Activated CD4-positive, alpha-beta T cell treated with anti-CD3 and anti-CD28 coated beads, Interleukin-2, amount 10 ng/mL, durations not matched to agents 7 days and 5 days (primary cell): Measurements from ENCODE around the gene LDLRAD3. TPM values are rescaled to one million over a fixed set of nuclear protein-coding genes. Genes with fewer than 3 reads are reported as not detected.

Source experiments
- CTCF ChIA-PET: fragments of 350-600 bp; sonication (Branson Sonifier 250); formaldehyde crosslinking; loops from one replicate; lab custom pipeline; 2021; ENCODE audit warnings: antibody characterized with exemption; lab: Charles Lee
- POLR2A ChIA-PET: fragments of 350-600 bp; sonication (Branson Sonifier 250); formaldehyde crosslinking; loops from one replicate; lab custom pipeline; 2021; ENCODE audit warnings: antibody characterized with exemption; lab: Charles Lee
- DNase-seq: peaks from one replicate; pipeline ENCODE4 v3.0.0-alpha.2; 2020
- H3K27ac Mint-ChIP-seq: one replicate; pipeline ENCODE4 v1.8.0; 2021; ENCODE audit warnings: mild to moderate bottlenecking, moderate library complexity, mixed read lengths
- H3K27me3 Mint-ChIP-seq: one replicate; pipeline ENCODE4 v1.8.0; 2021; ENCODE audit warnings: mixed read lengths
- H3K36me3 Mint-ChIP-seq: one replicate; pipeline ENCODE4 v1.8.0; 2021; ENCODE audit warnings: low read depth, mixed read lengths
- H3K4me1 Mint-ChIP-seq: one replicate; pipeline ENCODE4 v1.8.0; 2021; ENCODE audit warnings: mixed read lengths
- H3K4me3 Mint-ChIP-seq: one replicate; pipeline ENCODE4 v1.8.0; 2021; ENCODE audit warnings: mild to moderate bottlenecking, moderate library complexity, mixed read lengths
- H3K9me3 Mint-ChIP-seq: one replicate; pipeline ENCODE4 v1.8.0; 2021; ENCODE audit warnings: mixed read lengths
- total RNA-seq, 2 experiments: library from RNA; stranded (reverse); gene quantifications; one replicate each; pipeline ENCODE4 v1.2.3, GENCODE V29; 2021

Gene LDLRAD3
- total RNA-seq, 2 experiments from 2014 or later = 0.07 TPM; not detected in 1

DNA sequence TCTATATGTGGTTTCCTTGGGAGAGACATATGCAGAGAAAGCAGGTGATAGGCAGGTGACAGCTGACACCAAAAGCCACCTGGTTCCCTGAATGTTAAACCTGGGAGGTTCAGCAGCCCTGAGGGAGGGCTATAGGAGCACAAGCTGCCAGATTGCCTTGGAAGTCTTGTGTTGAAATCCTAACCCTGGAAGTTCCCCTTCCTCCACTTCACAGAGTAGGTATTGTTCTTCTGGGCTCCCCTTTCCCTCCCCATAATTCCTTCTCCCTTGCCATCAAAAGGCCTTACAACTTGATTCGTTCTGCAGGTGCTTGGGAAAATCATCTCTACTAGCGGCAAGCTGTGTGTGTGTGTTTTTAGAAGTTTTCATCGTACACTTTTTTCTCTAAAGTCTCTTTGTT is 5.4 kb downstream of the LDLRAD3 start:
- ChIA-PET POLR2A (no interaction called here), CTCF (no interaction called here)
- Mint-ChIP-seq H3K27me3 (peaks cover 30% of the 10 kb centered on the region), H3K9me3 (no peaks in the 10 kb centered on the region), H3K27ac (no peak overlapping the region), H3K4me3 (no peak overlapping the region), H3K36me3 (no peaks in the 10 kb centered on the region), H3K4me1 (no peaks in the 10 kb centered on the region)
- DNase-seq = no peak

DNA sequence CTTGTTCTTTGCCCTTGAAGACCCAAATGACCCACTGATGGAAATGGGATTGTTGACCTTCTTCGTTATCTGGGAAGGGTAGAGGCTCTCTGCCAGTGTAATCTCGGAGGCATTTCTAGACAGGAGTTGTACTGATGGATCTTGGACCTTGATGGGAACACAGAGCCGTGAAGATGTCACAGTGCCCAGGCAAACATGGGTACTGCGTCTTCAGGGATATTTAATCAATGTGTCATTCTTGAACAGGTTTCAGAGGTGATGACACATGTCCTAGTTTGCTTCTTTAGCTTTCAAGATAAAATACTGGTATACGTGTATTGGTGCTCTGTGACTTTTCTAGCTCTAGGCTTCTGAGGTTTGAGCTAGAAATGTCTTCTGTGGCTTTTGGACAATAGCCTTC is 6.2 kb downstream of the LDLRAD3 start:
- no peaks in the 10 kb centered on the region for H3K9me3 Mint-ChIP-seq
- H3K36me3 Mint-ChIP-seq = no peaks in the 10 kb centered on the region
- ChIA-PET POLR2A (no interaction called here), CTCF (no interaction called here)
- no peak overlapping the region for H3K27ac Mint-ChIP-seq
- H3K4me3 Mint-ChIP-seq = no peak overlapping the region
- H3K27me3 Mint-ChIP-seq = peaks cover 21% of the 10 kb centered on the region
- no peaks in the 10 kb centered on the region for H3K4me1 Mint-ChIP-seq
- DNase-seq = no peak

DNA sequence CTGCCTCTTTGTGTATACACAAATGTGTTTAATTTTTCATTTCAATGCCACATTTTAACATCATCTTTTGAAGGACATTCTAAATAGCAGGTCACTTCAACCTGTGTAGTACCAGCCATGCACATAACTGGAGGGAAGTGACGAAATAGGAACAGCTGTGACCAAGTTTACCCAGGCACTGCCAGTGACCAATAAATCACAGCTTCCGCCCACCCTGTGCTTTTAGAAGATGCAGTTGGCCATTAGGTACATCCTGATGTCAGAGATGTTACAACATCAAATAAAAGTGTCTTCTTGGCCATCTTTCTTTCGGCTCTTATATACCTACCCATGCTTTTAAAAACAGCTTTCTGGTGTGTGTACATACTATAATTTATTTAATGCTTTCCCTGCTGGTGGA is 7.8 kb downstream of the LDLRAD3 start:
- Mint-ChIP-seq H3K4me1 (no peaks in the 10 kb centered on the region), H3K27ac (no peak overlapping the region), H3K4me3 (no peak overlapping the region), H3K9me3 (no peaks in the 10 kb centered on the region), H3K27me3 (peaks cover 11% of the 10 kb centered on the region), H3K36me3 (no peaks in the 10 kb centered on the region)
- POLR2A ChIA-PET = no interaction called here
- CTCF ChIA-PET = no interaction called here
- DNase-seq = no peak

DNA sequence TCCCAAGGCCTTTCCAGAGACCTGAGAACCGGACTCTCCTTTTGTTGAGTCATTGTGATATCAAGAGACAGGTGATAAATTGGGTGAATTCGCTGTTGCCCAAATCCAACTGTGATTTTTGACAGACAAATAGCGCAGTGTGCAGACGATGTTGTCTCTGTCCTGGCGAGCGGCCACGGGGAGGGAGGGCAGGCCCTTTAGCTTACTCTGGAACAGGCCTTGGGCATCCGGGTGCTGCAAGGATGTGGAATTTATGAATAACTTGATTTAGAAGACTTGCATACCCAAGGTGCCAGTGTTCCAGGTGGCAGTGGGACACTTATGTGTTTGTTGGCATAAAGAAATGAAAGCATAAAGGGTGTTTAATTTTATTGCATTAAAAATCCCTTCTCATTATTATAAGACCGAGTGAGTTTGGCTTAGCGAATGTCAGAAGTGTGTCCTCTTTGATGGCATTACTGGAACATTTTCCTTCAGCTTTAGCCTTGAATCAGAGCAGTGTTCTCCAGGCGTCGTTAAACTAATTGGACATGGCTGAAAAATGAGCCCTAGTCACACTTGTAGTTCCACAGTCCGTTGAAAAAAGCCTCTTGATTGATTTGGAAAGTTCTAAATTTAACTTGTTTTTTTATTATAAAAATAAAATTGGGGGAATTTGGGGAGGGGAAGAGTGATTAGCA is 9.4 kb downstream of the LDLRAD3 start:
- no peaks in the 10 kb centered on the region for H3K36me3 Mint-ChIP-seq
- H3K27ac Mint-ChIP-seq = no peak overlapping the region
- ChIA-PET CTCF (no interaction called here), POLR2A (no interaction called here)
- H3K27me3 Mint-ChIP-seq = peaks cover 8% of the 10 kb centered on the region
- DNase-seq = no peak
- no peaks in the 10 kb centered on the region for H3K4me1 Mint-ChIP-seq
- no peak overlapping the region for H3K4me3 Mint-ChIP-seq
- H3K9me3 Mint-ChIP-seq = no peaks in the 10 kb centered on the region

DNA sequence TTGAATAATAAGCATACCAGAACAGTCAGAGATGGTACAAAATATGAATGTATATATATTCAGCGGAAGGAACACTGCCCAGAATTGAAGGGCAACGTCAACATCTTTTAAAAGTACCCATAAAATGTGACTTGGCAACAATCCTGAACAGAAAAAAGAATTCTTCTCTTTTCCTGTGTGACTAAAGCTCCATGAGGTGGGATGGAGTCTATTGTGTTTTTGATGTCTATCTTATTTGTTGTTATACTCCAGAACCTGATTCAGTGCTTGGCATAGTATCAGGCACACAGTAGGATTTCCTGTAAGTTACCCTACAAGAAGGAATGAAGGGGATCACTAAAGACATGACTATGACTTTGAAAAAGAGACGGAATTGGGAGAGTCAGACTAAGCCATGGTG is 10.3 kb downstream of the LDLRAD3 start:
- Mint-ChIP-seq H3K27me3 (peaks cover 8% of the 10 kb centered on the region), H3K4me1 (no peaks in the 10 kb centered on the region), H3K27ac (no peak overlapping the region), H3K9me3 (no peaks in the 10 kb centered on the region), H3K4me3 (no peak overlapping the region), H3K36me3 (no peaks in the 10 kb centered on the region)
- CTCF ChIA-PET = no interaction called here
- DNase-seq = no peak
- POLR2A ChIA-PET = no interaction called here

DNA sequence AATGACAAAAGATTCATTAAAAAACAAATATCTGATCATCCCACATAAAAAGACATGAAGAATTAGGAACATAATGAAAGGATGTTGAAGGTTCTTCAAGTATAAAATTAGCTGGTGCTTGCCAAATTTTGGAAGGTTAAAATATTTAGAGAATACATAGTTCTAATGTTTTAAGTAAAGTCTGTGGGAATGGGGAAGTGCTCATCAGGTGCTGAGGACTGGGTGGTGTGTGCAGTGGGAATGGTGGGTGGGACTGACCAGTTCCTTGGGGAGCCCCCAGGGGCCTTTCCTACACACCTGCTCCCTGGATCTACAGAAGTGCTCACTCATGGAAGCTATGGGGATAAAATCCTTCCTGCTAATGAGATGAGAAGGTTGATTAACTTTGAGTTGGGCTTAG is 11.8 kb downstream of the LDLRAD3 start:
- H3K36me3 Mint-ChIP-seq = no peaks in the 10 kb centered on the region
- no peak overlapping the region for H3K4me3 Mint-ChIP-seq
- no peaks in the 10 kb centered on the region for H3K4me1 Mint-ChIP-seq
- H3K27ac Mint-ChIP-seq = no peak overlapping the region
- H3K27me3 Mint-ChIP-seq = peaks cover 8% of the 10 kb centered on the region
- no peak for DNase-seq
- ChIA-PET POLR2A (no interaction called here), CTCF (interaction anchor here (1.3 kb wide), 1 partner anchor 15 kb away, joined by 3 read pairs; no protein-coding TSS in a partner anchor)
- no peaks in the 10 kb centered on the region for H3K9me3 Mint-ChIP-seq

DNA sequence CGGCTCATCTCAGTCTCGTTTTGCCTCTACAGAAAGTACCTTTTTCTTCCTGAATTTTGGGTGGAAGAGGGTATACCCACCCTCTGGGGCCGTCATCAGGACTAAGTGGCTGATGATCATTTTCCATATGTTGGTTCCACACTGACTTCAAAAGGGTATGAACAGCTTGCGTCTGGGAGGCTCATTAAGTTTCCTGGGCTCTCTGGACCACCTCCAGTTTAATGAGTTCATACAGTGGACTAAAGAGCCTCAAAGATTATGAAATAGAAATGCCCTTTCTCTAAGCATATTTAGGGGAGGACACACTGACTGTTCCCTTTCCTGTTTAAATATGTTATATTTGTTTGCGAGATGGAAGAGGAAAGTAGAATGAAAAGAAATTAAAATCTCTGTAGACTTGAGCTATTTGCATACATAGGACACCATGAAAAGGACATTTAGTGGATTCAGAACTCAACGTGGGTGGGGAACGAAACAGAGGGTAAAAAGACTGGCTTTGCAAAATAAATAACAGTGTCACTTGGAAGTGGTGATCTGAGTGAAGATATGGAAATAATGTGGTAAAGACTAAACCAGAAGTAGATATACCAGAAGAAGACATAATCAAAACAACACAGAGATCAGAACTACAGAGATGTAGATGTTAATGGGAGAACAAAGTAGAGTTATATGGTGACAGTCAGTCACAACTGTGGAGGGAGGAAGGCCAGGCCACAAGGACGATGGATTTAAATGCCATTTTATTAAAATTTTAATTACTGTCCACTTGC is 18.7 kb downstream of the LDLRAD3 start:
- no peaks in the 10 kb centered on the region for H3K36me3 Mint-ChIP-seq
- peaks cover 5% of the 10 kb centered on the region for H3K27me3 Mint-ChIP-seq
- H3K9me3 Mint-ChIP-seq = no peaks in the 10 kb centered on the region
- H3K27ac Mint-ChIP-seq = no peak overlapping the region
- CTCF ChIA-PET = no interaction called here
- POLR2A ChIA-PET = interaction anchor here (0.6 kb wide), 1 partner anchor 50 kb away, joined by 3 read pairs; no protein-coding TSS in a partner anchor
- H3K4me1 Mint-ChIP-seq = no peaks in the 10 kb centered on the region
- H3K4me3 Mint-ChIP-seq = no peak overlapping the region
- DNase-seq = no peak

DNA sequence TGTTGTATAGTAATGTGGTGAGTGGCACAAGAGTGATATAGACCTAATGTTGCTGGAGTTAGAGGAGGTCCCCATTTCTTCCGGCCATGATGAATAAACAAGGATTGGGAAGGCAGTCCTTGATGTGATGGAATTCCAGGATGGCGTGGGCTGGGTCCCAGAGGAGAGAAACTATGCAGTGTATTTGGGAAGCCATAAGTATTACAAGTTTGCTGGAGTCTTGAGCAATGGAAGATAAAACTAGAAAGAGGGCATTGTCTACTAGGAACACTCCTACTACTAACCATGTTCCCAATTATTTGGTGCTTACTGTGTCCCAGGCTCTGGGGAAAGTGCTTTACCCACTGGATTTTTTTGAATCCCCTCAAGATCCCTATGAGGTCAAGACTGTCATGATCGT is 20.0 kb downstream of the LDLRAD3 start:
- H3K27ac Mint-ChIP-seq = no peak overlapping the region
- H3K4me1 Mint-ChIP-seq = no peaks in the 10 kb centered on the region
- ChIA-PET CTCF (no interaction called here), POLR2A (no interaction called here)
- no peaks in the 10 kb centered on the region for H3K9me3 Mint-ChIP-seq
- peaks cover 7% of the 10 kb centered on the region for H3K27me3 Mint-ChIP-seq
- DNase-seq = no peak
- H3K4me3 Mint-ChIP-seq = no peak overlapping the region
- H3K36me3 Mint-ChIP-seq = no peaks in the 10 kb centered on the region

DNA sequence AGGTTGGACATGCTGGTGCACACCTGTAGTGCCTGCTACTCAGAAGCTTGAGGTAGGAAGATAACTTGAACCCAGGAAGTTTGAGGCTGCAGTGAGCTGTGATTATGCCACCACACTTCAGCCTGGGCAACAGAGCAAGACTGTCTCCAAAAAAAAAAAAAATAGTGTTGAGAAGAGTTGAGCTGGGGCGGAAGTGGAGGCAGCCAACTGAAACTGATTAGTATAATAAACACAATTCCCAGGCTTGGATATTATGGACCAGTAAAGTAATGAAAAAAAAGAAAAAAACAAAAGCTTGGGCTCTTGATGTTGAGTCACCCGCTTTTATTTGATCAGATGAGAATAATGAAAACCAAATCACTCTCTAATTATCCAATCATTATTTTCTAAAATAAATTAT is 21.0 kb downstream of the LDLRAD3 start:
- Mint-ChIP-seq H3K27ac (no peak overlapping the region), H3K4me3 (no peak overlapping the region), H3K36me3 (no peaks in the 10 kb centered on the region), H3K9me3 (no peaks in the 10 kb centered on the region), H3K4me1 (no peaks in the 10 kb centered on the region), H3K27me3 (peaks cover 7% of the 10 kb centered on the region)
- ChIA-PET CTCF (no interaction called here), POLR2A (no interaction called here)
- no peak for DNase-seq

DNA sequence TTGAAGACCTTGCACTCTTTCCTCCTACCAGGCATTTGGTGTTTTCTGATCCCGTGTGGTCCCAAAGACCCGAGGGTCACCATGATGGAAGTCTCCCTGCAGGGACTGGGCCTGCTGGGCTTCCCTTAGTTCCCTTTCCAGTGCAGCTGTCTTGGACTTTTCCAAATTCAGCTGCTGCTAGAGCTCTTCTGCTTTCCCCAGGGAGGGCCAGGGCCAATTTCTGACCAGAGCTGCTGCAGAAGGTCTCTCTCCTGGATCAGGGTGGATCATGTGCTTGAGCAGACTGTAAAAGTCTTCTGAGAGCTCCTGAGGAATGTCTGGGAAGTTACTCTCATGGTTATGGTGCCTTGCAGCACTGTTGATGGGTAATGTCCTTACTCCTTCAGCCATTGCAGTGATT is 23.2 kb downstream of the LDLRAD3 start:
- H3K27me3 Mint-ChIP-seq = peaks cover 7% of the 10 kb centered on the region
- ChIA-PET CTCF (no interaction called here), POLR2A (no interaction called here)
- H3K9me3 Mint-ChIP-seq = no peaks in the 10 kb centered on the region
- no peak overlapping the region for H3K27ac Mint-ChIP-seq
- H3K36me3 Mint-ChIP-seq = no peaks in the 10 kb centered on the region
- no peak overlapping the region for H3K4me3 Mint-ChIP-seq
- no peaks in the 10 kb centered on the region for H3K4me1 Mint-ChIP-seq
- no peak for DNase-seq

DNA sequence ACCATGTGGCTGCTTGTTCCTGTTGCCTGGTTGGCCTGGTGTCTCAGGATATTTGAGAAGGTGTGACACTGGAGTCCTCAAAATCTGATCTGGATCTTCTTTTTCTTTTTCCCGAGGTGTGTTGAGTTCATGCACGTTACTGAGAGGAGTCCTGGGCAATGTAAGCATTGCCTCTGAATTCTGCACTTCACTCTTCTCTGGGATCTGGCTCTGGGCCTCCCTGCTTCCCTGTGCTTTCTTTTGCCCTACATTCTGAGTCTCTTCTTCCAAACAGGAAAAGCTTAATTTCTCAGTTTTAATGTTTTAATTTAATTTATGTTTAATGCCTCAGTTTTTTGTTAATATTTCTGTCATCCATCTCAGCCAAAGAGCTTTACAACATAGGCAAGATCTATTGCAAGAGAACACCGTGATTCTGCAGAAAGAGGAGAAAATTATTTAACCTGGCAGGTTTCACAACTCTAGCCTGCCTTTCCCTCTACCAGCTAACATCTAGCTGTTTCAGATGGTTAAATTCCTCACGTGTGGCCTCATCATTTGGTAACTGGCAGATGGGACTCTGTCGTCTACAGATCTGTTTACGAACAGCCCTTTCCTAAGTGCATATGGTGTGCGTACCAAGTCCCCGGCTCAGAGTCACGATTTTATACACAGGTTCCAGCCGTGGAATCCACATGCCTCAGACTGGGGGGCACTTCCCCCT is 24.7 kb downstream of the LDLRAD3 start:
- Mint-ChIP-seq H3K9me3 (no peaks in the 10 kb centered on the region), H3K4me1 (no peaks in the 10 kb centered on the region), H3K36me3 (no peaks in the 10 kb centered on the region), H3K4me3 (no peak overlapping the region), H3K27me3 (peaks cover 2% of the 10 kb centered on the region), H3K27ac (no peak overlapping the region)
- no peak for DNase-seq
- POLR2A ChIA-PET = no interaction called here
- CTCF ChIA-PET = no interaction called here

DNA sequence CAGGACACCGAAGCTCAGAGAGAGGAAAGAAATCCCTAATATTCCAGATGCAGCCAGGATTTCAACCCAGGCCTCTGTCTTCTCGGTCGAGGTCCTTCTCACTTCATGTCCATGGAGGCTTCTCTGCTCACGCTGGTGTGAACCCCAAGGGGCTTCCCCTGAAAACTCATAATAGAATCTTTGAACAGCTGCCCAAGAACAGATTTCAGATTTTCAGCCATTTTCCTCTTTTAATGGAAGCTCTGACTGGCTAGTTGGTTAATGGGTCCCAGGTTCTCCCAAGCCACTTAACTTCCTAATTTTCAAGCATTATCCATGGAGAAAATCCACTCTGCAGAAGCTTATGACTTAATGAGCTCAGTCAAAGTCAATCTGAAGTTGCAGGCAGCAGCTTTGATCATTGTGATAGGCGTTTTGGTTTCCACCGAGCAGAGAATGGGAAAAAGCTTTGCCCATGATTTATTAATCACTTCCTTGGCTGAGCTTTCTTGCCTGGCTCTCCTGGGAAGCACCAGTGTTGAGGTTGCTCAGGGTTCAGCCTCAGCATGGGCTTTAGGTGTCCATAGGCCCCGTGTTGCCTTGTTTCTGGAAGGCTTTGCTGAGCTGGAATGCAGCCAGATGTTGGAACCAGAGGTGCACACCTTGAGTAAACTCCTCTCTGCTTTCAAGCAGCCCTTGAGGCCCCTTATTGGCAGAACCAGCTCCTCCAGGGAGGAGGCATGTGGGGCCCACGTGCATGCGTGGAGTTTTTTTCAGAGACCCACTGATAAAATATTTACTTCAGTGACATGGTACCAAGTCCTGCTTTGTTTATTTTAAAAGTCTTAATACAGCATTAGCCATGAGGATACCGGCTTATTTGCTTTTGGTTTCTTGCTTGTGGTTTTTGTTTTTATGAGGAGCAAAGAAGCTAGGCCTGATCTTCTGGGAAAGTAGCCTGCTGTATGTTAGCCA is 25.5 kb downstream of the LDLRAD3 start:
- no peaks in the 10 kb centered on the region for H3K9me3 Mint-ChIP-seq
- no peaks in the 10 kb centered on the region for H3K36me3 Mint-ChIP-seq
- H3K27ac Mint-ChIP-seq = no peak overlapping the region
- no peak for DNase-seq
- no peaks in the 10 kb centered on the region for H3K4me1 Mint-ChIP-seq
- CTCF ChIA-PET = no interaction called here
- POLR2A ChIA-PET = no interaction called here
- peaks cover 5% of the 10 kb centered on the region for H3K27me3 Mint-ChIP-seq
- H3K4me3 Mint-ChIP-seq = no peak overlapping the region
